Measurements from ENCODE around the gene TAPT1. TPM values are rescaled to one million over a fixed set of nuclear protein-coding genes. Genes with fewer than 3 reads are reported as not detected.
"Not testable (repeated sequence)": the region's sequence is repeated elsewhere in the genome, so short reads cannot be mapped to it uniquely, and the experiment has no call there.

TAPT1 gene
- total RNA-seq (10 to 100 TPM; 29.4 to 43.8 (median 37.1) TPM), polyA plus RNA-seq (10 to 100 TPM in 1 of 3 donors, 1 to 10 TPM in 2; 6.0 to 20.5 (median 7.9) TPM)

- 0 to 1% methylated on average over 143 of the region's 143 CpGs for WGBS, 2 donors
- TF ChIP-seq POLR2AphosphoS5 (IDR thresholded peaks at IDR 0.05) (peak; percentile 21 to 80 (median 68)), POLR2A (IDR thresholded peaks at IDR 0.05) (no peak)
- TF ChIP-seq, protein P1, sequence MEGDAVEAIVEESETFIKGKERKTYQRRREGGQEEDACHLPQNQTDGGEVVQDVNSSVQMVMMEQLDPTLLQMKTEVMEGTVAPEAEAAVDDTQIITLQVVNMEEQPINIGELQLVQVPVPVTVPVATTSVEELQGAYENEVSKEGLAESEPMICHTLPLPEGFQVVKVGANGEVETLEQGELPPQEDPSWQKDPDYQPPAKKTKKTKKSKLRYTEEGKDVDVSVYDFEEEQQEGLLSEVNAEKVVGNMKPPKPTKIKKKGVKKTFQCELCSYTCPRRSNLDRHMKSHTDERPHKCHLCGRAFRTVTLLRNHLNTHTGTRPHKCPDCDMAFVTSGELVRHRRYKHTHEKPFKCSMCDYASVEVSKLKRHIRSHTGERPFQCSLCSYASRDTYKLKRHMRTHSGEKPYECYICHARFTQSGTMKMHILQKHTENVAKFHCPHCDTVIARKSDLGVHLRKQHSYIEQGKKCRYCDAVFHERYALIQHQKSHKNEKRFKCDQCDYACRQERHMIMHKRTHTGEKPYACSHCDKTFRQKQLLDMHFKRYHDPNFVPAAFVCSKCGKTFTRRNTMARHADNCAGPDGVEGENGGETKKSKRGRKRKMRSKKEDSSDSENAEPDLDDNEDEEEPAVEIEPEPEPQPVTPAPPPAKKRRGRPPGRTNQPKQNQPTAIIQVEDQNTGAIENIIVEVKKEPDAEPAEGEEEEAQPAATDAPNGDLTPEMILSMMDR (IDR thresholded peaks at IDR 0.05), result no peak
- DNase-seq, result peak; percentile 89
- peak within 1 kb of the TSS; percentile 60 to 85 (median 68) for H3K4me3 ChIP-seq
- H3K27ac ChIP-seq, result peak within 1 kb of the TSS; percentile 93 to 99 (median 96)
- intact Hi-C loops (cut with DNase I), result loop anchor here (2.0 kb wide), 2 partner anchors 29 to 571 kb away; partner anchors contain the start of gene FBXL5
- H3K36me3 ChIP-seq, result no peaks in the 10 kb centered on the region
- H3K4me1 ChIP-seq, result peaks cover 0 to 53% (median 43%) of the 10 kb centered on the region in 4 donors
- no peaks in the 10 kb centered on the region for H3K9me3 ChIP-seq
- H3K27me3 ChIP-seq, result no peaks in the 10 kb centered on the region
Measured at GRCh38 chr4:16225863-16226815, at the start of gene TAPT1. TAPT1 (minus strand) TSS chr4:16226471; CDS start chr4:16226457, 14 bp downstream.

- no peaks in the 10 kb centered on the region for H3K36me3 ChIP-seq
- no peak overlapping the region for H3K27ac ChIP-seq
- 50 to 55% methylated on average over 4 of the region's 4 CpGs for WGBS, 2 donors
- no peaks in the 10 kb centered on the region for H3K27me3 ChIP-seq
- no peak for DNase-seq
- intact Hi-C loops (cut with DNase I), result no loop called here
- H3K4me3 ChIP-seq, result no peak overlapping the region
- TF ChIP-seq EP300 (IDR thresholded peaks at IDR 0.05) (no peak), POLR2A (IDR thresholded peaks at IDR 0.05) (no peak), POLR2AphosphoS5 (IDR thresholded peaks at IDR 0.05) (no peak)
- TF ChIP-seq, protein P1 (IDR thresholded peaks at IDR 0.05), result no peak
- H3K4me1 ChIP-seq, result no peaks in the 10 kb centered on the region
- no peaks in the 10 kb centered on the region for H3K9me3 ChIP-seq
Measured at GRCh38 chr4:16271411-16271810, 45.1 kb upstream of the TAPT1 start.

- no peak overlapping the region for H3K27ac ChIP-seq
- intact Hi-C loops (cut with DNase I), result no loop called here
Measured at GRCh38 chr4:16270454-16271328, 44.4 kb upstream of the TAPT1 start.

GRCh38 chr4:16269742-16270453 is 43.6 kb upstream of the TAPT1 start:
- H3K9me3 ChIP-seq; DNase-seq; H3K27ac ChIP-seq; intact Hi-C loops (cut with DNase I); H3K27me3 ChIP-seq; H3K4me3 ChIP-seq; H3K36me3 ChIP-seq; H3K4me1 ChIP-seq: not testable (repeated sequence)
- WGBS, 2 donors, result 60 to 90% methylated on average over 4 of the region's 4 CpGs

More at GRCh38 chr4:16270454-16271328, 44.4 kb upstream of the TAPT1 start:
- DNase-seq, result no peak
- Histone ChIP-seq H3K36me3 (no peaks in the 10 kb centered on the region), H3K4me3 (no peak overlapping the region), H3K9me3 (no peaks in the 10 kb centered on the region), H3K27me3 (no peaks in the 10 kb centered on the region), H3K4me1 (no peaks in the 10 kb centered on the region)
- WGBS, 2 donors, result 77 to 82% methylated on average over 6 of the region's 6 CpGs
- TF ChIP-seq POLR2A (IDR thresholded peaks at IDR 0.05) (no peak), POLR2AphosphoS5 (IDR thresholded peaks at IDR 0.05) (no peak), EP300 (IDR thresholded peaks at IDR 0.05) (no peak)
- TF ChIP-seq, protein P1 (IDR thresholded peaks at IDR 0.05), result no peak

Data from sigmoid colon (tissue), 7 donors.